HG02870 (cell line): Measurements from ENCODE around the gene ESYT2.
A peak's percentile ranks its signal among the peaks of the same experiment; 100 is the strongest.
"Not testable (repeated sequence)": the region's sequence is repeated elsewhere in the genome, so short reads cannot be mapped to it uniquely, and the experiment has no call there.

Experiments
- ATAC-seq: cut with Tn5 transposase; IDR thresholded peaks from one replicate; pipeline ENCODE4 v1.9.1; 2021; ENCODE audit warnings: mild to moderate bottlenecking, moderate library complexity; ENCODE audit not compliant: unreplicated experiment

The ESYT2 gene

GRCh38 chr7:158703679-158704523 lies 125.4 kb downstream of the ESYT2 start:
- ATAC-seq: not testable (repeated sequence)

DNA sequence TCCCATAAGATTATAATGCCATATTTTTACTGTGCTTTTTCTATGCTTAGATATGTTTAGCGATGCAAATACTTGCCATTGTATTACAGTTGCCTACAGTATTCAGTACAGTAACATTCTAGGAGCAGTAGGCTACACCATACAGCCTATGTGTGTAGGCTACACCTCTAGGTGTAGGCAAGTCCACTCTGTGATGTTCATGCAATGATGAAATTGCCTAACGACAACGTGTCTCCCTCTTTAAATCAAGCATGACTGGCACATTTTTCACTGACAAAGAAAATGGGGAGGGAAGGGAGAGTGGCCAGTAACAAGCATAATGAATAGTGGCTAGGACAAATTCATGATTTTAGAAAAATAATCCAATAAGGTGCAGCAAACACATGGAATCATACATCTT lies 126.4 kb downstream of the ESYT2 start:
- no peak for ATAC-seq

DNA sequence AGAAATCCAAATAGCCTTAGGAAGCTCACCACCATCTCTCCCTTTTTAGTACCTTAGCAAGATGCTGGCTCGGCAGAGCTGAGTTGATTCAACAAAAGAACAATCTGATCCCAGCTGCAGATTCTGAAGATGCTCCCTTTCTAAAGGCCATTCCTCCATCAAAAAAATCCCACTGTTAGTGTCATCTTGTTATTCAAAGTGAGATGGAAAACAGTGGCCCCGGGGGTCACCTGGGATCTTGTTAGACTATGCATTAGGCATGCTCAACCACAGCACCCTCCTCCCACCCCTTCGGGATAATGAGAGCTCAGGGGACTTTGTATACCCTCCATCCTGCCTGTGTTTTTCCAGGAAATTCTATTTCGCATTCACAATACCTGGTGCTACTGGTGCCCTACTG lies 127.1 kb downstream of the ESYT2 start:
- ATAC-seq: no peak

- ATAC-seq: no peak
These were observed 129.3 kb downstream of the ESYT2 start for GRCh38 chr7:158700008-158700407.

- ATAC-seq: no peak
These were observed 130.0 kb downstream of the ESYT2 start for GRCh38 chr7:158699341-158699740.

GRCh38 chr7:158698657-158699195 lies 130.6 kb downstream of the ESYT2 start:
- no peak for ATAC-seq

DNA sequence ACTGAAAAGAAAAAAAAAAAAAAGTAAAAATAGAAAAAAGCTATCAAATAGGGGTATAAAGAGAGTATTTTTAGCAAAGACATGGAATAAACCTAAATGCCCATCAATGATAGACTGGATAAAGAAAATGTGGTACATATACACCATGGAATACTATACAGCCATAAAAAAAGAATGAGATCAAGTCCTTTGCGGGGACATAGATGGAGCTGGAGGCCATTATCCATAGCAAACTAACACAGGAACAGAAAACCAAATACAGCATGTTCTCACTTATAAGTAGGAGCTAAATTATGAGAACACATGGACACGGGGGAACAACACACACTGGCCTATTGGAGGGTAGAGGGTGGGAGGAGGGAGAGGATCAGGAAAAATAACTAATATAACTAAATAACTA lies 131.7 kb downstream of the ESYT2 start:
- ATAC-seq: not testable (repeated sequence)

- ATAC-seq: peak; percentile 84
These were observed 133.4 kb downstream of the ESYT2 start for GRCh38 chr7:158695726-158696452.

DNA sequence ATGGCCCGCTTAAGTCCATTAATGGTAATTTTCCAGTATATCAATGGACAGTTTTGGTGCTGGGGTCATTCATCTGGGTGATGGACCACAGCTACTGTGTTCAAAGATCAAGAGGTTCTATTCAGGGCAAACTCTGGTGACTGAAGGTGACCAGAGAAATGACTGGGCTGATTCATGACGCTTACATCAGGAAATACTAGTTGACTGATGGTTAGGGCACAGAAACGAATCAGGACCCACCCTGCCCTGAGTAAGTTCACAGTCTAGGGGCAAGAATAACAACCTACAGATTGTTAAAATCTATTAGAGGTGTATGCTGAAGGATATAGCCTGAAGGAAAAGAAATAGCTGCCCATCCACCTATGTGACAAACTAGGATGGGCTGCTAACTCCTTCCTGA lies 134.3 kb downstream of the ESYT2 start:
- ATAC-seq: no peak

- ATAC-seq: no peak
These were observed 134.7 kb downstream of the ESYT2 start for GRCh38 chr7:158694650-158695049.

DNA sequence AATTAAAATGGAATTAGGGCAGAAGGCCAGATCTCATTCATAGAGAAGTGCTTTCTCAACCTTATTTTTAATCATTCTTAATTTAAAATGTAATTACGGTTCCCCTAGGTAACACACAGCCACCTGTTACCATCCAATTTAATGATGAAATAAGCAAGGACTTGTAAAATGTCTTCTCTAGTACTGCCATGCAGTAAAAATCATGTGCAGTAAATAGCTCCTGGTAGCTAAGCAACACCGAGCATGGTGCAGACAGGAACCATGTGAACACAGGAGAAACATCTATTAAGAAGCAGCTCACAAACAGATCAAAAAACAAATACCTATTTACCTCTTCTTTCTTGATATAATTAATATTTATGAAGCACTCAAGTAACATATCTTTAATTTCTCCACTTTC lies 139.8 kb downstream of the ESYT2 start:
- no peak for ATAC-seq

DNA sequence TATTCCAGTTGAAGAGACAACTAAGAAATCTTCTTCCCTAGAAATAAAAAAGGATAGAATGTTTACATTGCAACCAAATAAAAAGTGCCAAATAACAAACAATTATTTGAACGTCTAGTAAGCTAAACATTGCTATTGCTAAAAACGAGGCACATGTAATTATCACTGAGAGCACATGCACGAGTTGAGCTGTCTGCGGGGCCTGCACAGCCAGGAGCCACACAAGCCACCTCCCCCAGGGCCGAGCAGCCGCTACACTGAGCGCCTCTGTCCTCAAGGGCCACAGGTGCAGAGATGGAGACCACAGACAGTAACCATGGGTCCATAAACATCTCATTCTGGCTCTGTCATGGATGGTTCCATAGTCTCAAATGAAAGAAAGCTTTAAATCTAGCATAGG lies 141.9 kb downstream of the ESYT2 start:
- no peak for ATAC-seq

GRCh38 chr7:158685693-158686092 lies 143.6 kb downstream of the ESYT2 start:
- ATAC-seq: no peak

DNA sequence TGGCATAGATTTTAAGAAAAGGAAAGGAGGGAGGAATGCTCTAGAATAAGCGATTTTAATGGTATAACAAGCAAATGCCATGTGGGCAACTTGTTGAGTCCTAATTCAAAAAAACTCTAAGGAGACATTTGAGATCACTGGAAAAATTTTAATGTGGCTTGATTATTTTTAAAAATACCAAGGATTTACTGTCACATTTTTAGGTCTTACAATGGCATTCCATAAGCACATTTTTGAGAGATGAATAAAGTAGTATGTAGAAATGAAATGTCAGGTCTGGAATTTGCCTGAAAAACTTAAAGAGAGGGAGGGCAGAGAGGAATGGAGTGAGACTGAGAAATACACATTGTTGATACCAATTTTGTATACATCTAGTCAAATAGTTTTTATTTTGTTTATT lies 145.0 kb downstream of the ESYT2 start:
- no peak for ATAC-seq

- ATAC-seq: no peak
These were observed 145.8 kb downstream of the ESYT2 start for GRCh38 chr7:158683541-158683940.

DNA sequence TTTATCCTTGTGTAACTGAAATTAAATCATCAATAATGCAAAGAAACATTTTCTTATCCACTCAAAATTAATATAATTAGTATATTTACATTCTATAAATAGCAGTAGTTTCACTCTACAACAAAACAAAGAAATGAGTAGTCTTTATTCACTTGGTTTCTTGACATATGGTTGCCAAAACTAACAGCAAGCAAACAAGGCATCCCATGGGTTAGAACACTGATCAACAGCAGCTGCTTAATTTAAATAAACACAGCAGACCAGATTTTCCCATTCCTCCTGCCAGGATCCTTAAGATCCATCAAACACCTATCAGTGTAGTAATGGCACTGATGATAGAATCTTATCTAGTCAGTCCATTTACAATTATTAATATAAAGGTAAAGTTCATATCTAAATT lies 146.9 kb downstream of the ESYT2 start:
- no peak for ATAC-seq
